WTC11 (cell line): ENCODE measurements around the gene S100PBP. TPM values are rescaled to one million over a fixed set of nuclear protein-coding genes. Genes with fewer than 3 reads are reported as not detected.
A peak's percentile ranks its signal among the peaks of the same experiment; 100 is the strongest.

ENCODE experiments used
- ATAC-seq: fragments of 200-7000 bp; cut with Tn5 transposase; 2 replicates; pipeline ENCODE4 v1.10.0; 2021; ENCODE audit warnings: mild to moderate bottlenecking, moderate library complexity
- CTCF ChIA-PET: fragments of 300-600 bp; sonication (Branson Sonifier 250); formaldehyde crosslinking; loops from one replicate; lab custom pipeline; 2021; ENCODE audit warnings: antibody characterized with exemption; lab: Charles Lee
- POLR2A ChIA-PET: fragments of 350-600 bp; sonication (Branson Sonifier 250); formaldehyde crosslinking; loops from one replicate; lab custom pipeline; 2021; ENCODE audit warnings: antibody characterized with exemption; lab: Charles Lee
- DNase-seq: peaks from one replicate; pipeline ENCODE4 v3.0.0; 2021; ENCODE audit warnings: low spot score
- H3K27ac Mint-ChIP-seq: 2 replicates; pipeline ENCODE4 v1.8.0; 2021; ENCODE audit warnings: mixed read lengths
- H3K27me3 Mint-ChIP-seq: 2 replicates; pipeline ENCODE4 v1.8.0; 2021; ENCODE audit warnings: low read depth, mild to moderate bottlenecking, moderate library complexity, mixed read lengths
- H3K36me3 Mint-ChIP-seq: 2 replicates; pipeline ENCODE4 v1.8.0; 2021; ENCODE audit warnings: mixed read lengths
- H3K4me1 Mint-ChIP-seq: 2 replicates; pipeline ENCODE4 v1.8.0; 2022; ENCODE audit warnings: mixed read lengths
- H3K4me3 Mint-ChIP-seq: 2 replicates; pipeline ENCODE4 v1.8.0; 2021; ENCODE audit warnings: mild to moderate bottlenecking, moderate library complexity, mixed read lengths
- H3K9me3 Mint-ChIP-seq: 2 replicates; pipeline ENCODE4 v1.8.0; 2021; ENCODE audit warnings: mixed read lengths
- AFF4 ChIP-seq: sonication (generic); formaldehyde crosslinking; IDR thresholded peaks from 2 replicates; pipeline ENCODE4 v1.8.1; 2023; ENCODE audit warnings: mild to moderate bottlenecking, missing genetic modification reagents, borderline replicate concordance
- ARID4B ChIP-seq: sonication (generic); formaldehyde crosslinking; IDR thresholded peaks from 2 replicates; pipeline ENCODE4 v1.8.0; 2023; ENCODE audit warnings: missing genetic modification reagents, mild to moderate bottlenecking, borderline replicate concordance
- CBFB ChIP-seq: sonication (generic); formaldehyde crosslinking; IDR thresholded peaks from 2 replicates; pipeline ENCODE4 v1.8.1; 2022; ENCODE audit warnings: mild to moderate bottlenecking, low read depth, missing genetic modification reagents
- ESRRA ChIP-seq: sonication (generic); formaldehyde crosslinking; IDR thresholded peaks from 2 replicates; pipeline ENCODE4 v1.8.1; 2022; ENCODE audit warnings: mild to moderate bottlenecking, missing genetic modification reagents, borderline replicate concordance
- FOXJ3 ChIP-seq: sonication (generic); formaldehyde crosslinking; IDR thresholded peaks from 2 replicates; pipeline ENCODE4 v1.9.0; 2021; ENCODE audit warnings: missing genetic modification reagents, mild to moderate bottlenecking, borderline replicate concordance
- FOXK1 ChIP-seq: sonication (generic); formaldehyde crosslinking; IDR thresholded peaks from 2 replicates; pipeline ENCODE4 v1.8.0; 2022; ENCODE audit warnings: mild to moderate bottlenecking, moderate library complexity, missing genetic modification reagents
- FOXP1 ChIP-seq: sonication (generic); formaldehyde crosslinking; IDR thresholded peaks from 2 replicates; pipeline ENCODE4 v1.8.0; 2022; ENCODE audit warnings: missing genetic modification reagents, mild to moderate bottlenecking, moderate library complexity, borderline replicate concordance
- GRHL2 ChIP-seq: fragments of 250-450 bp; sonication (Bioruptor Pico); IDR thresholded peaks from 2 replicates; pipeline ENCODE4 v1.8.0; 2022; ENCODE audit warnings: mild to moderate bottlenecking, moderate library complexity; ENCODE audit not compliant: insufficient replicate concordance, severe bottlenecking
- GTF2I ChIP-seq: fragments of 250-450 bp; sonication (Bioruptor Pico); conservative IDR thresholded peaks from 2 replicates; pipeline ENCODE4 v1.4.0; 2021; ENCODE audit warnings: mild to moderate bottlenecking
- KAT7 ChIP-seq: sonication (generic); formaldehyde crosslinking; IDR thresholded peaks from 2 replicates; pipeline ENCODE4 v1.8.1; 2023; ENCODE audit warnings: missing genetic modification reagents, mild to moderate bottlenecking, borderline replicate concordance
- MYBL2 ChIP-seq: sonication (generic); formaldehyde crosslinking; IDR thresholded peaks from 2 replicates; pipeline ENCODE4 v1.8.1; 2023; ENCODE audit warnings: mild to moderate bottlenecking, moderate library complexity, missing genetic modification reagents
- RORB ChIP-seq: fragments of 250-450 bp; sonication (Bioruptor Pico); IDR thresholded peaks from 2 replicates; pipeline ENCODE4 v1.9.0; 2021; ENCODE audit warnings: mild to moderate bottlenecking
- ZNF396 ChIP-seq: fragments of 250-450 bp; sonication (Bioruptor Pico); IDR thresholded peaks from 2 replicates; pipeline ENCODE4 v1.8.0; 2021; ENCODE audit warnings: mild to moderate bottlenecking, moderate library complexity, borderline replicate concordance
- total RNA-seq: library from RNA; stranded (reverse); gene quantifications from 3 replicates; pipeline ENCODE4 v1.2.3, GENCODE V29; 2021
- TF ChIP-seq, protein P1 (sequence below): fragments of 250-450 bp; sonication (Bioruptor Pico); IDR thresholded peaks from 2 replicates; pipeline ENCODE4 v1.9.0; 2021; ENCODE audit warnings: mild to moderate bottlenecking, borderline replicate concordance
- TF ChIP-seq, protein P2 (sequence below): sonication (generic); formaldehyde crosslinking; IDR thresholded peaks from 2 replicates; pipeline ENCODE4 v1.8.0; 2022; ENCODE audit warnings: mild to moderate bottlenecking, missing genetic modification reagents
- TF ChIP-seq, protein P3 (sequence below): sonication (generic); formaldehyde crosslinking; IDR thresholded peaks from 2 replicates; pipeline ENCODE4 v1.8.1; 2023; ENCODE audit warnings: mild to moderate bottlenecking, missing genetic modification reagents, moderate library complexity
- TF ChIP-seq, protein P4 (sequence below): fragments of 250-450 bp; sonication (Bioruptor Pico); IDR thresholded peaks from 2 replicates; pipeline ENCODE4 v1.8.0; 2021; ENCODE audit warnings: mild to moderate bottlenecking

The S100PBP gene
- total RNA-seq, 1 experiment from 2014 or later: 62.9 TPM

GRCh38 chr1:32893198-32894018 lies 76.0 kb downstream of the S100PBP start:
- Mint-ChIP-seq H3K27me3 (peaks cover 55% of the 10 kb centered on the region), H3K4me3 (peak overlapping the region; percentile 79), H3K27ac (no peak overlapping the region), H3K36me3 (no peaks in the 10 kb centered on the region), H3K9me3 (peaks cover 7% of the 10 kb centered on the region), H3K4me1 (peaks cover 11% of the 10 kb centered on the region)
- CTCF ChIA-PET: interaction anchor here (0.6 to 7.4 kb wide), 37 partner anchors 11 to 1171 kb away, joined by 3 to 80 read pairs (median 5); partner anchors contain the start of genes AZIN2, BSDC1, FNDC5 and RNF19B
- ATAC-seq: peak; percentile 49
- POLR2A ChIA-PET: interaction anchor here (0.9 kb wide), 2 partner anchors 14 to 189 kb away, joined by 3 to 4 read pairs; no protein-coding TSS in a partner anchor
- peak; percentile 73 for DNase-seq
- TF ChIP-seq, protein P1, sequence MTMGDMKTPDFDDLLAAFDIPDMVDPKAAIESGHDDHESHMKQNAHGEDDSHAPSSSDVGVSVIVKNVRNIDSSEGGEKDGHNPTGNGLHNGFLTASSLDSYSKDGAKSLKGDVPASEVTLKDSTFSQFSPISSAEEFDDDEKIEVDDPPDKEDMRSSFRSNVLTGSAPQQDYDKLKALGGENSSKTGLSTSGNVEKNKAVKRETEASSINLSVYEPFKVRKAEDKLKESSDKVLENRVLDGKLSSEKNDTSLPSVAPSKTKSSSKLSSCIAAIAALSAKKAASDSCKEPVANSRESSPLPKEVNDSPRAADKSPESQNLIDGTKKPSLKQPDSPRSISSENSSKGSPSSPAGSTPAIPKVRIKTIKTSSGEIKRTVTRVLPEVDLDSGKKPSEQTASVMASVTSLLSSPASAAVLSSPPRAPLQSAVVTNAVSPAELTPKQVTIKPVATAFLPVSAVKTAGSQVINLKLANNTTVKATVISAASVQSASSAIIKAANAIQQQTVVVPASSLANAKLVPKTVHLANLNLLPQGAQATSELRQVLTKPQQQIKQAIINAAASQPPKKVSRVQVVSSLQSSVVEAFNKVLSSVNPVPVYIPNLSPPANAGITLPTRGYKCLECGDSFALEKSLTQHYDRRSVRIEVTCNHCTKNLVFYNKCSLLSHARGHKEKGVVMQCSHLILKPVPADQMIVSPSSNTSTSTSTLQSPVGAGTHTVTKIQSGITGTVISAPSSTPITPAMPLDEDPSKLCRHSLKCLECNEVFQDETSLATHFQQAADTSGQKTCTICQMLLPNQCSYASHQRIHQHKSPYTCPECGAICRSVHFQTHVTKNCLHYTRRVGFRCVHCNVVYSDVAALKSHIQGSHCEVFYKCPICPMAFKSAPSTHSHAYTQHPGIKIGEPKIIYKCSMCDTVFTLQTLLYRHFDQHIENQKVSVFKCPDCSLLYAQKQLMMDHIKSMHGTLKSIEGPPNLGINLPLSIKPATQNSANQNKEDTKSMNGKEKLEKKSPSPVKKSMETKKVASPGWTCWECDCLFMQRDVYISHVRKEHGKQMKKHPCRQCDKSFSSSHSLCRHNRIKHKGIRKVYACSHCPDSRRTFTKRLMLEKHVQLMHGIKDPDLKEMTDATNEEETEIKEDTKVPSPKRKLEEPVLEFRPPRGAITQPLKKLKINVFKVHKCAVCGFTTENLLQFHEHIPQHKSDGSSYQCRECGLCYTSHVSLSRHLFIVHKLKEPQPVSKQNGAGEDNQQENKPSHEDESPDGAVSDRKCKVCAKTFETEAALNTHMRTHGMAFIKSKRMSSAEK: no peak
- no peak for TF ChIP-seq AFF4
- TF ChIP-seq MYBL2 (CRISPR knock-in tag): 0 out of 2 replicates have a peak, but pooled peaks have one; percentile 18
- TF ChIP-seq, protein P2, sequence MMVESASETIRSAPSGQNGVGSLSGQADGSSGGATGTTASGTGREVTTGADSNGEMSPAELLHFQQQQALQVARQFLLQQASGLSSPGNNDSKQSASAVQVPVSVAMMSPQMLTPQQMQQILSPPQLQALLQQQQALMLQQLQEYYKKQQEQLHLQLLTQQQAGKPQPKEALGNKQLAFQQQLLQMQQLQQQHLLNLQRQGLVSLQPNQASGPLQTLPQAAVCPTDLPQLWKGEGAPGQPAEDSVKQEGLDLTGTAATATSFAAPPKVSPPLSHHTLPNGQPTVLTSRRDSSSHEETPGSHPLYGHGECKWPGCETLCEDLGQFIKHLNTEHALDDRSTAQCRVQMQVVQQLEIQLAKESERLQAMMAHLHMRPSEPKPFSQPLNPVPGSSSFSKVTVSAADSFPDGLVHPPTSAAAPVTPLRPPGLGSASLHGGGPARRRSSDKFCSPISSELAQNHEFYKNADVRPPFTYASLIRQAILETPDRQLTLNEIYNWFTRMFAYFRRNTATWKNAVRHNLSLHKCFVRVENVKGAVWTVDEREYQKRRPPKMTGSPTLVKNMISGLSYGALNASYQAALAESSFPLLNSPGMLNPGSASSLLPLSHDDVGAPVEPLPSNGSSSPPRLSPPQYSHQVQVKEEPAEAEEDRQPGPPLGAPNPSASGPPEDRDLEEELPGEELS (CRISPR knock-in tag): no peak
- no peak for TF ChIP-seq FOXK1 (CRISPR knock-in tag)
- TF ChIP-seq RORB (CRISPR knock-in tag): no peak
- TF ChIP-seq ESRRA (CRISPR knock-in tag): no peak
- TF ChIP-seq, protein P3, sequence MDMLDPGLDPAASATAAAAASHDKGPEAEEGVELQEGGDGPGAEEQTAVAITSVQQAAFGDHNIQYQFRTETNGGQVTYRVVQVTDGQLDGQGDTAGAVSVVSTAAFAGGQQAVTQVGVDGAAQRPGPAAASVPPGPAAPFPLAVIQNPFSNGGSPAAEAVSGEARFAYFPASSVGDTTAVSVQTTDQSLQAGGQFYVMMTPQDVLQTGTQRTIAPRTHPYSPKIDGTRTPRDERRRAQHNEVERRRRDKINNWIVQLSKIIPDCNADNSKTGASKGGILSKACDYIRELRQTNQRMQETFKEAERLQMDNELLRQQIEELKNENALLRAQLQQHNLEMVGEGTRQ: no peak
- TF ChIP-seq FOXJ3 (CRISPR knock-in tag): no peak
- TF ChIP-seq GRHL2: no peak
- no peak for TF ChIP-seq CBFB (CRISPR knock-in tag)
- peak; percentile 55; the same call in 1 of the 2 replicates for TF ChIP-seq KAT7
- no peak for TF ChIP-seq FOXP1 (CRISPR knock-in tag)
- TF ChIP-seq ARID4B (CRISPR knock-in tag): no peak
- no peak for TF ChIP-seq GTF2I (CRISPR knock-in tag)
- TF ChIP-seq ZNF396 (CRISPR knock-in tag): no peak
- TF ChIP-seq, protein P4, sequence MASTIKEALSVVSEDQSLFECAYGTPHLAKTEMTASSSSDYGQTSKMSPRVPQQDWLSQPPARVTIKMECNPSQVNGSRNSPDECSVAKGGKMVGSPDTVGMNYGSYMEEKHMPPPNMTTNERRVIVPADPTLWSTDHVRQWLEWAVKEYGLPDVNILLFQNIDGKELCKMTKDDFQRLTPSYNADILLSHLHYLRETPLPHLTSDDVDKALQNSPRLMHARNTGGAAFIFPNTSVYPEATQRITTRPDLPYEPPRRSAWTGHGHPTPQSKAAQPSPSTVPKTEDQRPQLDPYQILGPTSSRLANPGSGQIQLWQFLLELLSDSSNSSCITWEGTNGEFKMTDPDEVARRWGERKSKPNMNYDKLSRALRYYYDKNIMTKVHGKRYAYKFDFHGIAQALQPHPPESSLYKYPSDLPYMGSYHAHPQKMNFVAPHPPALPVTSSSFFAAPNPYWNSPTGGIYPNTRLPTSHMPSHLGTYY: no peak
